ENCODE data around the gene BRAT1.
A peak's percentile ranks its signal among the peaks of the same experiment; 100 is the strongest.
"Not testable (repeated sequence)": the region's sequence is repeated elsewhere in the genome, so short reads cannot be mapped to it uniquely, and the experiment has no call there.

Gene BRAT1

GRCh38 chr7:2555121-2556052 is at the start of gene BRAT1:
BRAT1 (minus strand) TSS chr7:2555524; CDS start chr7:2554431, 1,093 bp downstream.
- DNase-seq (ENCODE audit: low spot score), result peak; percentile 94

DNA sequence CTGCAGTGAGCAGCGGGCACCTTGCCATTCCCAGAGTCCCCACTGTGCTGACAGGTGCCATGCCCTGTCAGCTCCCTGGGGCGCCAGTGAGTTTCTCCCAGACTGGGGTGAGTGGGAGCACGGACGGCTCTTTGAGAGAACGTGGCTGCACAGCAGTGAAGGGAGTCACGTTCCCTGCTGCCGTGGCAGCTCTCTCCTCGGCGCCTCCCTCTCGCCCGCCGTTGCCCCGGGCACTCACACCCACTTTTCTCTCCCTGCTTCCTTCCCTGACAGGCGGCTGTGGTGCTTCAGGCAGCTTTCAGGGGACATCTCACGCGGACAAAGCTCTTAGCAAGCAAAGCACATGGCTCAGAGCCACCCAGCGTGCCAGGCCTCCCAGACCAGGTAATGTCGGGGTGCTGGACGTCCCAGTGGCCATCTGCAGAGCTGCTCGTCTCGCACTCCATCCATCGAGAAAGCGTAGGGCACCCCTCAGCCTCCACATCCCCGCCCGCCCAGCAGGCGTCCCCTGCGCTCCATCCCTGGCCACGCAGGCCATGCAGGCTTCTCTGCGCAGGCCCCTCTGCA is 49.4 kb upstream of the BRAT1 start:
- no peak for DNase-seq (ENCODE audit: low spot score)

DNA sequence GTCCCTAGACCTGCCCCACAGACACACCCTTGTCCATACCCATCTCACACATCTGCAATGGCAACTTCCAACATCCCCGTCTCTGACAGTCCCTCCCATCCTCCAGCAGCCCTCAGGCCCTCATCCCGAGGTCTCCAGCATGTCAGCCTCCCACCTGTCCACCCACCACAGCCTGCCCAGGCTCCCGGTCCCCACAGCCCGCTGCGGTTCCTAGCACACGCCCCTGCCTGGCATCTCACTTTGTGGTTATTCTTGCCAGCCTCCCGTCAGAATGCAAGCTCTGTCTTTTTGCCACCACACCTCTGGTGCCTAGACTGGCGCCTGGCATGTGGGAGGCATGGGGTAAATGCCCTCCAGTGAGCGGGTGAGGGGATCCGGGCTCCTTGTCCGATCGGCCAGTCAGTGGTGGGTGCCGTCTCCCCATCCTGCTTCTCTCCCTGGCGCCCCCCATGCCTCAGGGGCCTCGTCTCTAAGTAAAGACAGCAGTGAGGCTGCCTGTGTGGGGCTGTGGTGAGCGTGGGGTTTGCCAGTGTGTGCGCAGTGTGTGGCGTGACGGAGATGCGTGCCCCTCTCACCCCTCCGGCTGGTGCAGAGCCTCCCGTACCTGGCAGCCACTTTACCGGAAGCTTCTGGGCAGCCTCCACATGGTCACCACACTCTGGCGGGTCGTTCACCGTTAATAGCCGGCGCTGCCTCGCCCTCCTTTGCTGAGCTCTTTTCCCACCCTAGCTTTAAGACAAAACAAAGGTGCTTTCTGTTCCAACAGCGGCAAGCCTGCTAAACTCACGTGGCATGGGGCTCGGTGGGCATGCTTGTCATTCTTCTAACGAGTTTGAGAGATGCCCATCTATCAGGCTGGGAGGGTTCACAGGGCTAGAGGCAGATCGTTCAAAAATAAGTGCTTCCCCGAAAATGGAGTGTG is 48.0 kb upstream of the BRAT1 start:
- no peak for DNase-seq (ENCODE audit: low spot score)

DNA sequence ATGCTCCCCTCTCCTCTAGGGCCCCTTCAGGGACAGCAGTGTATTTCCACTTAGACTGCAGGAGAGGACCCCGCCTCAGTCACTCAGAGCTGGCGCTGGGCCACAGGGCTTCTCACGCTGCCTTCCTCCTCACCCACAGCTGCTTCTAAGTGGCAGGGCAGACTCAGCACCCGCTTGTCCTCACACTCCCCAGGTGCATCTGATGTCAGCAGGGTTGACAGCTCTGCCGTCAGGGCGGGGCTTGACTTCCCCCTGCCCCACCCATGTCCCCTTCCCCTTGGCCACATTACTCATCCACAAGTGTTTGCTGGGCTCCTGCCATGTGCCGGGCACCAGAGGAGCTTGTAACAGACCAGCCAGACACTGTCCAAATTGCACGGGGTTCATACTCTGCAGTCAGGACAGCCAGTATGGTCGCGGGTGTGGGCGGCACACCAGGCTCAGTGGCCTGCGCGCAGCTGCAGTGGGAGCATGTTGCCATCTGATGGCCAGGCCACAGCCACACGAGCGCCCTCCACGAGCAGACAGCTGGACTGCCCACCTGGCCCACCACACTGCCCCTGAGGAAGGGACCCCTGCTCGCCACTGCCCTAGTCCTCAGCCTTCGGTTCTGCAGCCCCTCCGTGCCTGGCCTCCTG is 47.2 kb upstream of the BRAT1 start:
- no peak for DNase-seq (ENCODE audit: low spot score)

- no peak for DNase-seq (ENCODE audit: low spot score)
Observed at GRCh38 chr7:2601907-2602306, 46.6 kb upstream of the BRAT1 start.

- no peak for DNase-seq (ENCODE audit: low spot score)
Observed at GRCh38 chr7:2601065-2601464, 45.7 kb upstream of the BRAT1 start.

- DNase-seq (ENCODE audit: low spot score), result peak; percentile 42
Observed at GRCh38 chr7:2598154-2598823, 43.0 kb upstream of the BRAT1 start.

DNA sequence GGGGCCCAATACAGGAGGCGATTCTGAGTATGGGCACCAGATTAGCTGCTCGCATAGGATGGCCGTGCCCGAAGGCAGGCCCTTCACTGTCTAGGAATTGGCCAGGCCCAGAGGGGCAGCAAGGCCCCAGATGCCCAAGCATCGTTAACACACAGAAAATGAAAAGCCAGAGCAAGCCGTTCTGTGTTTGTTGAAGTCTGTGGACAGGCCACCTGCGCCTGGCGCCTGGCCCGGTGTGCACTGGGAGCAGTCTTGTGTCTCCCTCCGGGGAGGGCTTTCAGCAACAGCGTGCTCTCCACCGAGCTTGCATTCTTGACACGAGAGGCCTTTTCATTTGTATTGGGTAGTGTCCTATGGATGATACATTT is 41.9 kb upstream of the BRAT1 start:
- no peak for DNase-seq (ENCODE audit: low spot score)

DNA sequence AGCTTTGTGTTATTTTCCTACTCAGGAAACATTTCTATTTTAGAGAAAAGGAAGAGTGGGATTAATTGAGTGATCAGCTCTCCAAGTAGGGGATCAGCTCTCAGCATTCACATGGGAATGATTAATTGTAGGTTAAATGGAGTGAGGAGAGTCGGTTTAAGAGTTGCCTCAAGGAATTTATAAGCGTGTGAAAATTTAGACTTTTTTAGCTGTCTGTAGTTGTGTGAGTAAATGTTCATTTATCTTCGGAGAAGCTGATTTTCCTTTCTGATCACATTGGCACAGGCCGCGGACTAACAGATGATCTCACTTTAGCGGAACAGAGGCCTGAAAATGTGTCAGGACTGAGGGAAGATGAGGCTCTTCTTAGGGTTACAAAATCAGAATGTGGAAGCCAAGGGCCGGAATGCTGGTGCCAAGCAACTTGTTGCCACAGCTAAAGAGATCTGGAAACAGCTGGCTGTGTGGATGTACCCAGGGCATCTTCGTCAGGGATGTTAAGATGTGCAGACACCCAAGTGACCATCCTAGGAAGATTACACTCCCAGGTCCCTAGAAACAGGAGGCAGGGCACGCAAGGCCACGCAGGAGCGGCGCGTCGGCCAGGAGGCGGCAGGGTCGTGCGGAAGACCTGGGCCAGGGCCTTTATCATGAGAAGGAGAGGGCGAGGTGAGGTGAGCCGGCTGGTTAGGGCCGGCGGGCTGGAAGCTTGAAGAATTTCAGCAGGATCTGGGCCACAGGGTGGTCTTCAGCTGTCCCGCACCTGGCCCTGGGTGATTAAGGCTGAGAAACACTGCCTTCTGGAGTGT is 41.3 kb upstream of the BRAT1 start:
- no peak for DNase-seq (ENCODE audit: low spot score)

DNA sequence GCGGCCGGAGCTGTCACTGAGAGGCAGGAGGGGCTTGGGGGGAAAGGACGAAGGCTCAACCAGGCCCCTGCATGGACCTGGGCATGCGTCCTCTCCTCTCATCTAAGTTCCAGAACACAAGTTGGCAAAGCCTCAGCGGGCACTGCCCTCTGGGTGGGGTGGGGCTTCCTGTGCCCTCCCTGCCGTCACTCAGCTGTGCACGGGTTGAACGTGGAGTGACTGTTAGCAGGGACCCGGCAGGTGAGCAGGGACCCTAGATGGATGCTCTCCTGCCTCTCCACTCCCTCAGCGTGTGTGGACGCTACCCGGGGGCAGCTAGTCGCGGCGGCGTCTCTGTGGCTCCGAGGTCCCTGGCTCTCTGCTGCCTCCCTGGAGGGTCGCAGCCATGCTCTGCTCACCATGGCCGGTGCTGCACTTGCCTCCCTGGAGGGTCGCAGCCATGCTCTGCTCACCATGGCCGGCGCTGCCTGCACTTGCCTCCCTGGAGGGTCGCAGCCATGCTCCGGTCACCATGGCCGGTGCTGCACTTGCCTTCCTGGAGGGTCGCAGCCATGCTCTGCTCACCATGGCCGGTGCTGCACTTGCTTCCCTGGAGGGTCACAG is 40.0 kb upstream of the BRAT1 start:
- DNase-seq (ENCODE audit: low spot score), result no peak

GRCh38 chr7:2594599-2594998 is 39.3 kb upstream of the BRAT1 start:
- DNase-seq (ENCODE audit: low spot score), result no peak

- no peak for DNase-seq (ENCODE audit: low spot score)
Observed at GRCh38 chr7:2593036-2593727, 37.9 kb upstream of the BRAT1 start.

GRCh38 chr7:2592375-2592865 is 37.1 kb upstream of the BRAT1 start:
- no peak for DNase-seq (ENCODE audit: low spot score)

DNA sequence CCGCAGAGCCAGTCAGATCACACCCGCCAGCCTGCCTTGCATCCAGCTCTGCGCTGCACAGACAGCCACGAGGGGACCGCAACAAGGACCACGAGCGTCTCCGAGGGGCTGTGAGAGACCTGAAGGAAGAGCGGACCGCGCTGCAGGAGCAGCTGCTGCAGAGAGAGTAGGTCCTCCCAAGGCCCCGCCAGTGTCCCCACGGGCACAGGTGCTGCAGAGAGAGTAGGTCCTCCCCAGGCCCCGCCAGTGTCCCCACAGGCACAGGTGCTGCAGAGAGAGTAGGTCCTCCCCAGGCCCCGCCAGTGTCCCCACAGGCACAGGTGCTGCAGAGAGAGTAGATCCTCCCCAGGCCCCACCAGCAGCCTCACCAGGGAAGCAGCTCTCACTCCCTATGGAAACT is 34.6 kb upstream of the BRAT1 start:
- not testable (repeated sequence) for DNase-seq (ENCODE audit: low spot score)

DNA sequence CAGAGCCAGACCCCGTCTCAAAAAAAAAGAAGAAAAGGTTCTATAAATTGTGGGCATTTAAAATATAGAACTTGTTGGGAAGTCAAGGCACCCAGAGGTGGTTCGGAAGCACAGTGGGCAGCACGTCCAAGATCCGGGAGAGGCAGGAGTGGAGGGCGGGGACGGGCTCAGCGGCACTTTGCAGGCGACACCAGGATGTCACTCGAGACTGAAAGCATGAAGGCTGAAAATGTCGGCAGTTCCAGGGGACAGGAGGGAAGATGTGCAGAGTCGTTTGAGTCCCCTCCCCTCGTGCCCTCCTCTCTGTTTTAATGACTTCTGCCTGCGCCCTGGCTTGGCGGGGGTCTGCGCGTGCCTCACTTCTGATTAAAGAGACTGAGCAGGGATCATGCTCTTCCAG is 34.0 kb upstream of the BRAT1 start:
- DNase-seq (ENCODE audit: low spot score), result no peak

- DNase-seq (ENCODE audit: low spot score), result no peak
Observed at GRCh38 chr7:2587778-2588177, 32.5 kb upstream of the BRAT1 start.

GRCh38 chr7:2587134-2587533 is 31.8 kb upstream of the BRAT1 start:
- no peak for DNase-seq (ENCODE audit: low spot score)

DNA sequence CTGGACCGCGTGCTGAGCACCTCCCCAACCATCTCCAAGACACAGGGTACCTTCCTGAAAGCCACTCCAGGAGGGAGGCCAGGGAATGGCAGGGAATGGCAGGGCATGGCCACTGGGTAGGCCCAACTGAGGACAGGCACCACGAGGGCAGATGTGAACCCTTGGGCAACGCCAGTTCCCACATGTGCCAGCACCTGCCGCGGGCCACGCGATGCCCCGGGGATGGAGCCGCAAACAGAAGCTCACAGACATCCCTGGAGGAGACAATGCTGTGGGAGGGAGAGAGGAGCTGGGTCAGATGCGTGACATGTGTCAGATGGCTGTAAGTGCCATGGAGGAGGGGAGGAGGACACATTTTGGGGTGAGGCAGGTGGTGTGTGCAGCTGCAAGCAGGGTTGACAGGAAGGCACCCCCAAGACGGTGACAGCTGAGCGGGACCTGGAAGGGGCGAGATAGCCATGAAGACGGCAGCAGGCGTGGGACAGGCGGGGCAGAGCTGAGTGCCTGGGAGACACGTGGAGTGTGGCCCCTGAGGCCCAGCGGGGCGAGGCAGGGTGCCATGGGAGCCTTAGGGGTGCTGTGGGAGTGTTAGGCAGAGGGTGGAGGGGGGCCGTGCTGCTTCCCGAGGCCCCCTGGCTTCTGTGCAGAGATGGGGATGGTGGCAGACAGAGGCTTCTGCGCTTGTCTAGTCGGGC is 31.1 kb upstream of the BRAT1 start:
- DNase-seq (ENCODE audit: low spot score), result no peak

GRCh38 chr7:2585446-2585845 is 30.1 kb upstream of the BRAT1 start:
- no peak for DNase-seq (ENCODE audit: low spot score)
